ENCODE data around the gene SLC15A3. TPM values are rescaled to one million over a fixed set of nuclear protein-coding genes. Genes with fewer than 3 reads are reported as not detected.

SLC15A3 gene
- total RNA-seq, 1 experiment from 2014 or later, result 5.5 TPM

DNA sequence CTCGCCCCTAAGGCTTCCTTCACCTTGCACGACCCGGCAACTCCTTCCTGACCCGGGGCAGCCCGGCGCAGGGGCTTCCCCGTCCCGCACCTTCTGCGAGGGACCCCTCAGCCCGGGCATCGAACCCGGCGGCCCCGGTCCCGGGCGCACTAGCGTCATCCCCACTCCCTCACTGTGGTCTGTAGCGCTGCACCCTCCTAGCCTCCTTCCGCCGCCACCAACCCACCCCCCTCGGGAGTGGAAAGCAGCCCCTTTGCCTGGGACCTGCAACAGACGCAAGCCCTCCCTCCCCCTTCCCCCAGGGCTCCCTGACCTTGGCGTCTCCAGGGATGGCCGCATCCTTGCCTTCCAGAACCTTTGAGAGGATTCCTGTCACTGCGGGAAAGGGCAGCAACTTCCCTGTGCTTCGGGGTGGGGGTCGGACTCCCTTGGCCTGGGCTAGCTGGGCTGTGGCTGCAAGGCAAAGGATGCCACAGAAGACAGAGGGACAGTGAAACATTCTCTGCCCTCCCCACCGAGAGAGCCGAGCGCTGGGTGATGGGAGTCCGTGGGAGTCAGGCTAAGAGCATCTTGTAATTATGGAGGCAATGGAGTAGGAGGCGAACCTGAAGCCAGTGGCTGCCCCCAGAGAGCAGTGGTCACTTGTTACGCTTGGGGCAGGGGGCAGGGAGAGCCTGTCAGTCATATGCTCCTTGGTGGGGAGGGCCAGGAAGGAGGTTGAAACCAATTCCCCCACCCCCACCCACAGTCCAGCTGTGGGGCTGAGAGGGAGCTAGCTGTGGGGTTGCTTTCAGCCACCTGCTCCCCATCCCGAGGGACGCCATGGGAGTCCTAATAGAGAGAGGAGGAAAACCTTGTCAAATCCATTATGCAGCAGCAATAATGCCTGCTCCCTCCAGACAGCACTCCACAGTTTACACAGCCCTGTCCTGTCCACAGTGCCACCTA, 26.8 kb downstream of the SLC15A3 start:
- Histone ChIP-seq H3K9me3 (ENCODE audit: insufficient read depth, low read depth) (no peaks in the 10 kb centered on the region), H3K4me3 (peak overlapping the region; percentile 74), H3F3A (ENCODE audit: insufficient read depth, low read depth) (peaks cover 12% of the 10 kb centered on the region; the same call in 1 of the 2 replicates), H2AFZ (peak overlapping the region; percentile 84), H3K27ac (no peak overlapping the region), H3K4me2 (peak overlapping the region; percentile 91), H3K4me1 (replicated peaks; ENCODE audit: insufficient read depth) (peaks cover 13% of the 10 kb centered on the region), H3K36me3 (ENCODE audit: low read depth) (0 out of 2 replicates have a peak, but pooled peaks cover 9% of the 10 kb centered on the region), H3K79me2 (ENCODE audit: low read depth) (no peaks in the 10 kb centered on the region), H3K9me2 (ENCODE audit: insufficient read depth) (no peaks in the 10 kb centered on the region), H4K20me1 (ENCODE audit: insufficient read depth) (no peaks in the 10 kb centered on the region), H3K27me3 (ENCODE audit: insufficient read depth, low read depth) (no peaks in the 10 kb centered on the region)
- ChIA-PET CTCF (no interaction called here), POLR2A (ENCODE audit: unreplicated experiment) (interaction anchor here (0.6 kb wide), 1 partner anchor 18 kb away, joined by 6 read pairs; no protein-coding TSS in a partner anchor)
- DNase-seq, result no peak
- no peak for TF ChIP-seq EZH2 (IDR thresholded peaks at IDR 0.05; ENCODE audit: low read depth)
- TF ChIP-seq, protein P1, sequence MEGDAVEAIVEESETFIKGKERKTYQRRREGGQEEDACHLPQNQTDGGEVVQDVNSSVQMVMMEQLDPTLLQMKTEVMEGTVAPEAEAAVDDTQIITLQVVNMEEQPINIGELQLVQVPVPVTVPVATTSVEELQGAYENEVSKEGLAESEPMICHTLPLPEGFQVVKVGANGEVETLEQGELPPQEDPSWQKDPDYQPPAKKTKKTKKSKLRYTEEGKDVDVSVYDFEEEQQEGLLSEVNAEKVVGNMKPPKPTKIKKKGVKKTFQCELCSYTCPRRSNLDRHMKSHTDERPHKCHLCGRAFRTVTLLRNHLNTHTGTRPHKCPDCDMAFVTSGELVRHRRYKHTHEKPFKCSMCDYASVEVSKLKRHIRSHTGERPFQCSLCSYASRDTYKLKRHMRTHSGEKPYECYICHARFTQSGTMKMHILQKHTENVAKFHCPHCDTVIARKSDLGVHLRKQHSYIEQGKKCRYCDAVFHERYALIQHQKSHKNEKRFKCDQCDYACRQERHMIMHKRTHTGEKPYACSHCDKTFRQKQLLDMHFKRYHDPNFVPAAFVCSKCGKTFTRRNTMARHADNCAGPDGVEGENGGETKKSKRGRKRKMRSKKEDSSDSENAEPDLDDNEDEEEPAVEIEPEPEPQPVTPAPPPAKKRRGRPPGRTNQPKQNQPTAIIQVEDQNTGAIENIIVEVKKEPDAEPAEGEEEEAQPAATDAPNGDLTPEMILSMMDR (conservative IDR thresholded peaks at IDR 0.05), result no peak
- TSS peak; percentile 17 for BruUV-seq (replicated peaks)
- intact Hi-C loops (cut with micrococcal nuclease; ENCODE audit: unreplicated experiment), result loop anchor here (1.0 to 10.0 kb wide), 4 partner anchors 9 to 940 kb away; partner anchors contain the start of gene CD6

DNA sequence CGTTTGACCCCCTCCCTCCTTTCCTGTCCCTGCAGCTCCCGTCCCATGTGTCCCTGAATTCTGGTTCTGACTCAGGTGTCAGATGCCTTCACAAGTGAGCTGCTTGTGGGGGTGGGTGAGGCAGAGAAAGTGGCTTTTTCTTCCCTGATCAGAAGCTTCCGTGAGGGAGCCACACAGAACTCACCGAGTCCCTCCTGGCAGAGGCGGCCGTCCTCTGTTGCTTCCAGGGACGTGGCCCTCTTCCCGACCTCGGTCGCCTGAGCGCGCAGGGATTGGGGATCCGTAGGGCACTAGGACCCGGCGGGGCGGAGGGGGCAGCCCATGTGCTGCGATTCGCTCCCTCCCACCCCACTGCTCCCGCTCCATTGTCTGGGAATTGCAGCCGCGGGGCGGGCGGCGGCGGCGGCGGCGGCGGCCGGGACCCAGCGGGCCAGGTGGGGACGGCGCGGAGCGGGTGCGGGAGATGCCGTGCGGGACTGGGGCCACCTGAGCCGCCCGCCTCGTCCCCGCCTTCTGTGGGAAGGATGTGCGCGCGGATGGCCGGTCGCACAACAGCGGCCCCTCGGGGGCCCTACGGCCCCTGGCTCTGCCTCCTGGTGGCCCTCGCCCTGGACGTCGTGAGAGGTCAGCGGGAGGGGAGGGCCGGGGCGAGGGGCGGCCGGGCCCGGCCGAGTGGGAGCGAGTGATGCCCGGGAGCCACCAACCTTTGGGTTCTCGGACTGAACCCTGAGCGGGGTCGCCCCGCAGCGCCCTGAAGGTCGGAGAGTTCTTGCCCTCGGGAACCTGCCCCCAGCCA, 27.7 kb downstream of the SLC15A3 start, which contains the start of gene TMEM132A:
TMEM132A (plus strand) TSS at position 351 of the 796 bp plus-strand sequence; CDS start at position 525, 174 bp downstream.
- Histone ChIP-seq H3K9me2 (ENCODE audit: insufficient read depth) (no peaks in the 10 kb centered on the region), H3K79me2 (ENCODE audit: low read depth) (peaks cover 2% of the 10 kb centered on the region), H3K36me3 (ENCODE audit: low read depth) (0 out of 2 replicates have a peak, but pooled peaks cover 18% of the 10 kb centered on the region), H3F3A (ENCODE audit: insufficient read depth, low read depth) (peaks cover 12% of the 10 kb centered on the region; the same call in 1 of the 2 replicates), H3K9me3 (ENCODE audit: insufficient read depth, low read depth) (no peaks in the 10 kb centered on the region), H2AFZ (peak within 1 kb of the TSS; percentile 84), H3K4me1 (replicated peaks; ENCODE audit: insufficient read depth) (peaks cover 13% of the 10 kb centered on the region), H3K4me3 (peak within 1 kb of the TSS; percentile 74), H3K4me2 (peak within 1 kb of the TSS; percentile 91), H3K27ac (no peak within 1 kb of the TSS), H3K27me3 (ENCODE audit: insufficient read depth, low read depth) (no peaks in the 10 kb centered on the region), H4K20me1 (ENCODE audit: insufficient read depth) (0 out of 2 replicates have a peak, but pooled peaks cover 3% of the 10 kb centered on the region)
- CTCF ChIA-PET, result interaction anchor here (0.6 kb wide), 1 partner anchor 24 kb away, joined by 3 read pairs; no protein-coding TSS in a partner anchor
- intact Hi-C loops (cut with micrococcal nuclease; ENCODE audit: unreplicated experiment), result loop anchor here (1.0 to 10.0 kb wide), 4 partner anchors 8 to 940 kb away; partner anchors contain the start of gene CD6
- BruUV-seq (replicated peaks), result no TSS peak
- DNase-seq, result peak; percentile 47 to 78
- POLR2A ChIA-PET (ENCODE audit: unreplicated experiment), result no interaction called here
- TF ChIP-seq, protein P1 (conservative IDR thresholded peaks at IDR 0.05), result no peak
- no peak for TF ChIP-seq EZH2 (IDR thresholded peaks at IDR 0.05; ENCODE audit: low read depth)

- POLR2A ChIA-PET (ENCODE audit: unreplicated experiment), result no interaction called here
- Histone ChIP-seq H2AFZ (peak overlapping the region; percentile 84), H3K4me2 (peak overlapping the region; percentile 91), H3K9me2 (ENCODE audit: insufficient read depth) (no peaks in the 10 kb centered on the region), H3K4me3 (peak overlapping the region; percentile 74; the same call in 1 of the 2 replicates), H3K79me2 (ENCODE audit: low read depth) (peaks cover 7% of the 10 kb centered on the region), H4K20me1 (ENCODE audit: insufficient read depth) (0 out of 2 replicates have a peak, but pooled peaks cover 4% of the 10 kb centered on the region), H3K36me3 (ENCODE audit: low read depth) (0 out of 2 replicates have a peak, but pooled peaks cover 19% of the 10 kb centered on the region), H3F3A (ENCODE audit: insufficient read depth, low read depth) (peaks cover 12% of the 10 kb centered on the region; the same call in 1 of the 2 replicates), H3K9me3 (ENCODE audit: insufficient read depth, low read depth) (no peaks in the 10 kb centered on the region), H3K27ac (no peak overlapping the region), H3K4me1 (replicated peaks; ENCODE audit: insufficient read depth) (peaks cover 16% of the 10 kb centered on the region), H3K27me3 (ENCODE audit: insufficient read depth, low read depth) (no peaks in the 10 kb centered on the region)
- no peak for DNase-seq
- BruUV-seq (replicated peaks), result no TSS peak
- CTCF ChIA-PET, result interaction anchor here (0.6 kb wide), 1 partner anchor 24 kb away, joined by 3 read pairs; no protein-coding TSS in a partner anchor
- no peak for TF ChIP-seq EZH2 (IDR thresholded peaks at IDR 0.05; ENCODE audit: low read depth)
- TF ChIP-seq, protein P1 (conservative IDR thresholded peaks at IDR 0.05), result no peak
- intact Hi-C loops (cut with micrococcal nuclease; ENCODE audit: unreplicated experiment), result loop anchor here (1.0 to 10.0 kb wide), 4 partner anchors 7 to 941 kb away; partner anchors contain the start of gene CD6
These were observed 28.2 kb downstream of the SLC15A3 start for GRCh38 chr11:60923800-60924109.

All from PC-9 (cell line).